Erythroblast (primary cell): ENCODE measurements around the gene DCLRE1C.

ENCODE experiments used
- GATA1 ChIP-seq: IDR thresholded peaks from 2 replicates; pipeline ENCODE4 v1.6.1; 2011; ENCODE audit warnings: low read depth, mild to moderate bottlenecking, control low read depth, low read length, moderate library complexity
- POLR2A ChIP-seq: IDR thresholded peaks from 2 replicates; pipeline ENCODE4 v1.6.1; 2011; ENCODE audit warnings: mild to moderate bottlenecking, low read length

DNA sequence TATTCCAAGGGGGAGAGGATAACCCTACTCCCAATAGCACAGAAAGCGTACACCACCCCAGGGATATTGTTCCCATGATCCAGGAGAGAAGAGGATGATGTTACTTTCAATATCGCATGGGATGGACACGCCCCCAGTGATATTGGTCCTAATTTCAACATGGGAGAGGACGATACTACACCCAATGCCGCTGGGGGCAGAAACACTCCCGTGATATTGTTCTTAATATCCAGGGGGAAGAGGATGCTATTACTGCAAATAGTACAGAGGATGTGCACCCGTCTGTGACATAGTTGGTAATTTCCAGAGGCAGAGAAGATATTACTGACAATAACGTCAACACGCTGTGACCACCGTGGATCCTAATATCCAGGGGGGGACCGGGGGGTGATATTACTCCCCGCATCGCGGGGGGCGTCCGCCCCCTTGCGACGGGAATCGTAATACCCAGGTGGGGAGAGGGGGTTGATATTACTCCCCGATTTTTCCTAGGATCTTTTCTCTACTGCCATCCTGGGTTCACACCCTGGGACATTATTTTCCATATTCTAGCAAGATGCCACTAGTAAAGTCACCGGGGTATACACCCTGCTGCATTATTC is 21.9 kb upstream of the DCLRE1C start:
- TF ChIP-seq POLR2A: no peak
- TF ChIP-seq GATA1: no peak
